ENCODE measurements around the gene ASZ1.

DNA sequence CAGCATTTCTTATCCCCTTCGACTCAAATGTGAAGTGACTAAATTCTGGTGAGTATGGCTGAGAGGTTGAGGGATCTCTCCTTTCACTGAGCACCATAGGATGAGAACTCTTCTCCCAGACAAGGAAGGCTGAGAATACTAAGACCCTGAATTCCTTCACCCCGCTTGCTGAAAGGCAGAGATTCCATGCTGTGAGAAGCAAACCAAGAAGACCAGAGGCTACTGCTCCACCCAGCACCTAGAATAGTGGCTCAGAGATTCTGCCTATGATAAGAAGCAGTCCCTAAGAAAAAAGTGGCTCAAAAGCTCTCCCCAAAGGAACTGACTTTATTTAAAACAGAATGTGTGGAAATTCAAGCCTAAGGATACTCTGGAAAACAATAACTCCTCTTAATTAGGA lies 77.7 kb downstream of the ASZ1 start:
- no peak for TF ChIP-seq CTCF (IDR thresholded peaks at IDR 0.05)
- no peak for TF ChIP-seq POLR2A (IDR thresholded peaks at IDR 0.05)
